H9 (cell line): ENCODE results near the gene KISS1R. TPM values are rescaled to one million over a fixed set of nuclear protein-coding genes. Genes with fewer than 3 reads are reported as not detected.

Experiments used
- DNase-seq: peaks from one replicate; pipeline ENCODE4 v3.0.0-alpha.2; 2017
- H2AFZ ChIP-seq: one replicate; pipeline ENCODE4 v1.6.1; 2013; ENCODE audit warnings: mild to moderate bottlenecking, low read length, control low read depth, moderate library complexity
- H2AK5ac ChIP-seq: 2 replicates; pipeline ENCODE4 v1.6.1; 2013; ENCODE audit warnings: low read length, control low read depth, mixed read lengths; ENCODE audit not compliant: insufficient read length
- H2BK120ac ChIP-seq: one replicate; pipeline ENCODE4 v1.6.1; 2013; ENCODE audit warnings: low read depth, mild to moderate bottlenecking, low read length, control low read depth, inconsistent platforms; ENCODE audit not compliant: poor library complexity, severe bottlenecking
- H2BK12ac ChIP-seq: 2 replicates; pipeline ENCODE4 v1.6.1; 2013; ENCODE audit warnings: low read length, control low read depth, mixed read lengths, low read depth; ENCODE audit not compliant: insufficient read length
- H2BK15ac ChIP-seq: 2 replicates; pipeline ENCODE4 v1.6.1; 2013; ENCODE audit warnings: low read depth, low read length, control low read depth
- H2BK20ac ChIP-seq: one replicate; pipeline ENCODE4 v1.6.1; 2013; ENCODE audit warnings: low read depth, mild to moderate bottlenecking, low read length, control low read depth, inconsistent platforms; ENCODE audit not compliant: poor library complexity, severe bottlenecking
- H2BK5ac ChIP-seq: 2 replicates; pipeline ENCODE4 v1.6.1; 2013; ENCODE audit warnings: low read length, control low read depth, mixed read lengths; ENCODE audit not compliant: insufficient read length
- H3K14ac ChIP-seq: 2 replicates; pipeline ENCODE4 v1.6.1; 2013; ENCODE audit warnings: low read length, control low read depth; ENCODE audit not compliant: insufficient read depth
- H3K18ac ChIP-seq: 2 replicates; pipeline ENCODE4 v1.6.1; 2013; ENCODE audit warnings: low read depth, mild to moderate bottlenecking, mixed read lengths, low read length, control low read depth; ENCODE audit not compliant: insufficient read length
- H3K23ac ChIP-seq: 2 replicates; pipeline ENCODE4 v1.6.1; 2013; ENCODE audit warnings: low read length, control low read depth, mixed read lengths, low read depth; ENCODE audit not compliant: insufficient read length
- H3K23me2 ChIP-seq: 2 replicates; pipeline ENCODE4 v1.6.1; 2013; ENCODE audit warnings: low read depth, mild to moderate bottlenecking, mixed read lengths, low read length, control low read depth; ENCODE audit not compliant: insufficient read length, poor library complexity, severe bottlenecking
- H3K27ac ChIP-seq: 2 replicates; pipeline ENCODE4 v1.5.1; 2013; ENCODE audit warnings: low read length, control low read depth, mixed read lengths, low read depth; ENCODE audit not compliant: insufficient read length
- H3K27me3 ChIP-seq: 2 replicates; pipeline ENCODE4 v1.6.1; 2013; ENCODE audit warnings: low read length, control low read depth, inconsistent platforms; ENCODE audit not compliant: insufficient read depth
- H3K4ac ChIP-seq: 2 replicates; pipeline ENCODE4 v1.6.1; 2013; ENCODE audit warnings: low read depth, mild to moderate bottlenecking, control low read depth, inconsistent platforms, low read length, moderate library complexity
- H3K4me1 ChIP-seq: 2 replicates; pipeline ENCODE4 v1.6.1; 2013; ENCODE audit warnings: low read length, control low read depth, inconsistent platforms; ENCODE audit not compliant: insufficient read depth
- H3K4me2 ChIP-seq: 2 replicates; pipeline ENCODE4 v1.6.1; 2013; ENCODE audit warnings: low read length, control low read depth, mixed read lengths; ENCODE audit not compliant: insufficient read length, insufficient read depth
- H3K56ac ChIP-seq: 2 replicates; pipeline ENCODE4 v1.6.1; 2013; ENCODE audit warnings: low read depth, mild to moderate bottlenecking, mixed read lengths, low read length, control low read depth; ENCODE audit not compliant: insufficient read length
- H3K79me1 ChIP-seq: 2 replicates; pipeline ENCODE4 v1.6.1; 2013; ENCODE audit warnings: low read depth, mild to moderate bottlenecking, moderate library complexity, low read length, control low read depth, inconsistent platforms; ENCODE audit not compliant: insufficient read depth, poor library complexity, severe bottlenecking
- H3K79me2 ChIP-seq: 2 replicates; pipeline ENCODE4 v1.6.1; 2013; ENCODE audit warnings: low read length, control low read depth, inconsistent platforms; ENCODE audit not compliant: insufficient read depth
- H3K9ac ChIP-seq: 2 replicates; pipeline ENCODE4 v1.6.1; 2013; ENCODE audit warnings: low read length, control low read depth, mixed read lengths; ENCODE audit not compliant: insufficient read length; ENCODE audit errors: extremely low read depth
- H3K9me3 ChIP-seq: one replicate; pipeline ENCODE4 v1.6.1; 2013; ENCODE audit warnings: low read depth, low read length, inconsistent platforms; ENCODE audit not compliant: control insufficient read depth
- H3T11ph ChIP-seq: one replicate; pipeline ENCODE4 v1.6.1; 2013; ENCODE audit warnings: mild to moderate bottlenecking, low read length, control low read depth, inconsistent platforms
- H4K20me1 ChIP-seq: one replicate; pipeline ENCODE4 v1.6.1; 2013; ENCODE audit not compliant: control insufficient read depth, insufficient read length, insufficient read depth
- H4K5ac ChIP-seq: 2 replicates; pipeline ENCODE4 v1.6.1; 2013; ENCODE audit warnings: low read depth, mild to moderate bottlenecking, mixed read lengths, low read length, control low read depth; ENCODE audit not compliant: insufficient read length
- H4K8ac ChIP-seq: replicated peaks from 2 replicates; pipeline ENCODE4 v1.6.1; 2013; ENCODE audit warnings: low read length, control low read depth, mixed read lengths, low read depth; ENCODE audit not compliant: insufficient read length
- H4K91ac ChIP-seq: 2 replicates; pipeline ENCODE4 v1.6.1; 2013; ENCODE audit warnings: low read depth, mild to moderate bottlenecking, moderate library complexity, mixed read lengths, low read length, control low read depth; ENCODE audit not compliant: insufficient read length
- H3K27ac Mint-ChIP-seq, 3 experiments: 2 replicates in 2 of 3; 3 replicates in 1 of 3; pipeline ENCODE4 v1.8.0; 2020 to 2021; ENCODE audit warnings: mixed read lengths in 3 of 3, mild to moderate bottlenecking in 1 of 3, moderate library complexity in 1 of 3
- H3K27me3 Mint-ChIP-seq: 2 replicates; pipeline ENCODE4 v1.8.0; 2021; ENCODE audit warnings: low read depth, mild to moderate bottlenecking, moderate library complexity, mixed read lengths
- H3K36me3 Mint-ChIP-seq, 3 experiments: 2 replicates in 2 of 3; 3 replicates in 1 of 3; pipeline ENCODE4 v1.8.0; 2020 to 2021; ENCODE audit warnings: low read depth in 3 of 3, mixed read lengths in 3 of 3; ENCODE audit not compliant: insufficient read depth in 1 of 3
- H3K4me1 Mint-ChIP-seq, 2 experiments: 2 replicates each; pipeline ENCODE4 v1.8.0; 2020; ENCODE audit warnings: mixed read lengths in 2 of 2
- H3K4me3 Mint-ChIP-seq, 2 experiments: 2 replicates in 1 of 2; 3 replicates in 1 of 2; pipeline ENCODE4 v1.8.0; 2020 to 2021; ENCODE audit warnings: mild to moderate bottlenecking in 2 of 2, mixed read lengths in 2 of 2, moderate library complexity in 1 of 2
- H3K9me3 Mint-ChIP-seq, 2 experiments: 2 replicates in 1 of 2; 3 replicates in 1 of 2; pipeline ENCODE4 v1.8.0; 2020; ENCODE audit warnings: mild to moderate bottlenecking in 2 of 2, mixed read lengths in 2 of 2, moderate library complexity in 1 of 2
- WGBS: extraction: QIAGEN DNeasy Blood & Tissue Kit; methylation state at CpG from one replicate; pipeline ENCODE4 v1.1.7; 2013; ENCODE audit warnings: missing lambda C conversion rate, low lambda C conversion rate, mixed read lengths; ENCODE audit not compliant: insufficient read length; ENCODE audit errors: extremely low coverage; 5-methylcytosine and 5-hydroxymethylcytosine counted together
- total RNA-seq: library from RNA; stranded (reverse); gene quantifications from 2 replicates; pipeline ENCODE4 v1.2.1, GENCODE V29; 2021
- TF ChIP-seq, protein P1 (sequence below): fragments of 200-600 bp; sonication (generic); conservative IDR thresholded peaks from 3 replicates; pipeline ENCODE4 v1.8.0; 2021; ENCODE audit warnings: antibody characterized with exemption, mild to moderate bottlenecking

The KISS1R gene
- total RNA-seq, 1 experiment from 2014 or later = 3.3 TPM

DNA sequence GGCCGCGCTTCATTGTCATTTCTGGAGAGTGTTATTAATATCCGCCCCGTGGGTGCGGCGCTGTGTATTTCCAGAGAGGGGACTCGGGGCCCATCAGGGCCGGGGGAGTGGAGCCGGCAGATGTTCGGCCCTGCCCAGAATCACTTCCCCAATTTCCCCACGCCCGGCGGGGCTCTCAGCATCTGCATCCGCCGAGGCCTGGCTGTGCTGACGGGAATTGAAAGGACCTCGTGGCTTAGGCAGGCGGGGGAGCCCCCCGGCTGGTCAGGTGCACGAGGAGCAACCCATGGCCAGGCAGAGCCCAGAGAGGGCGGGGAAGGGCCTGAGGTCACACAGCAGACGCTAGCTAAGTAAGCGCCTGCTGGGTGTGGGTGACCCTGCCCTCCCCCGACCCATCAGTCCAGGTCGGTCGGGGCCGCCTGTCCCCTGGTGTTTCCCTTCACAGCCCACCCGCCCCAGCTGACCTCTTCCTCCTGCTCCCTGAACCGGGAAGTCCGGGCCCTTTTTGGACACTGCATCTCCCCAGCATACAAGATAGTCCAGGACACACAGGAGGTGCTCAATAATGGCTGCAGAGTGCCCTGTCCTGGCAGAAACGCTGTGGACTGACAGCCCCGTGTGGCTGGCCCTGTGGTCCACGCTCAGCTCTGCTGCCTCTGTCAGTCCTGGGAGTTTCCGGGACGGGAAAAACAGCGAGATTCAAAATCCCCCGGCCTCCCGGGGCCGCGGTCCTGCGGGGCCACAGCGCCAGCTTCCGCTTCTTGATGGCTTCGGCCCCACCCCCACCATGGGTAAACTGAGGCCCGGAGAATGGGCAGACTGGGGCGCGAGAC lies 30.8 kb downstream of the KISS1R start:
- H2AK5ac ChIP-seq = no peak overlapping the region
- WGBS = no CpG with 5 or more reads among the region's 47 CpGs
- peaks cover 5 to 16% (median 12%) of the 10 kb centered on the region in 3 experiments; a peak in 6 of 7 replicates for H3K36me3 Mint-ChIP-seq

More for the DNA sequence above, 30.8 kb downstream of the KISS1R start:
- Histone ChIP-seq H2BK15ac (no peak overlapping the region), H3K27me3 (no peaks in the 10 kb centered on the region), H3T11ph (no peak overlapping the region), H2BK120ac (no peak overlapping the region), H4K91ac (no peak overlapping the region), H2AFZ (no peak overlapping the region), H3K27ac (no peak overlapping the region), H3K4me2 (no peak overlapping the region), H3K79me2 (0 out of 2 replicates have a peak, but pooled peaks cover 3% of the 10 kb centered on the region), H2BK5ac (no peak overlapping the region), H3K79me1 (no peaks in the 10 kb centered on the region), H4K20me1 (peaks cover 9% of the 10 kb centered on the region), H3K14ac (no peak overlapping the region), H2BK12ac (no peak overlapping the region), H3K56ac (no peak overlapping the region), H4K8ac (no peak overlapping the region), H3K4ac (no peak overlapping the region), H2BK20ac (no peak overlapping the region), H4K5ac (no peak overlapping the region), H3K23me2 (no peaks in the 10 kb centered on the region), H3K9me3 (no peaks in the 10 kb centered on the region), H3K18ac (no peak overlapping the region), H3K4me1 (no peaks in the 10 kb centered on the region), H3K23ac (no peak overlapping the region), H3K9ac (no peak overlapping the region)
- TF ChIP-seq, protein P1, sequence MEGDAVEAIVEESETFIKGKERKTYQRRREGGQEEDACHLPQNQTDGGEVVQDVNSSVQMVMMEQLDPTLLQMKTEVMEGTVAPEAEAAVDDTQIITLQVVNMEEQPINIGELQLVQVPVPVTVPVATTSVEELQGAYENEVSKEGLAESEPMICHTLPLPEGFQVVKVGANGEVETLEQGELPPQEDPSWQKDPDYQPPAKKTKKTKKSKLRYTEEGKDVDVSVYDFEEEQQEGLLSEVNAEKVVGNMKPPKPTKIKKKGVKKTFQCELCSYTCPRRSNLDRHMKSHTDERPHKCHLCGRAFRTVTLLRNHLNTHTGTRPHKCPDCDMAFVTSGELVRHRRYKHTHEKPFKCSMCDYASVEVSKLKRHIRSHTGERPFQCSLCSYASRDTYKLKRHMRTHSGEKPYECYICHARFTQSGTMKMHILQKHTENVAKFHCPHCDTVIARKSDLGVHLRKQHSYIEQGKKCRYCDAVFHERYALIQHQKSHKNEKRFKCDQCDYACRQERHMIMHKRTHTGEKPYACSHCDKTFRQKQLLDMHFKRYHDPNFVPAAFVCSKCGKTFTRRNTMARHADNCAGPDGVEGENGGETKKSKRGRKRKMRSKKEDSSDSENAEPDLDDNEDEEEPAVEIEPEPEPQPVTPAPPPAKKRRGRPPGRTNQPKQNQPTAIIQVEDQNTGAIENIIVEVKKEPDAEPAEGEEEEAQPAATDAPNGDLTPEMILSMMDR = no peak
- no peaks in the 10 kb centered on the region; the same call in 1 of the 2 replicates for H3K27me3 Mint-ChIP-seq
- no peak for DNase-seq
- no peak overlapping the region; a peak in 2 of 7 replicates for H3K27ac Mint-ChIP-seq
- no peaks in the 10 kb centered on the region for H3K9me3 Mint-ChIP-seq
- H3K4me1 Mint-ChIP-seq = peaks cover 2 to 4% of the 10 kb centered on the region in 2 experiments; a peak in 2 of 4 replicates
- H3K4me3 Mint-ChIP-seq = no peak overlapping the region
